RWPE2 (cell line): ENCODE measurements around the gene MYMK.

Experiments
- ATAC-seq: fragments of 200-7000 bp; cut with Tn5 transposase; 3 replicates; pipeline ENCODE4 v1.9.1; 2021; ENCODE audit warnings: low read depth
- DNase-seq: peaks from one replicate; pipeline ENCODE4 v3.0.0-alpha.2; 2020; ENCODE audit warnings: low spot score
- H3K27ac ChIP-seq: fragments of 450-650 bp; 2 replicates; pipeline ENCODE4 v1.5.1; 2017; ENCODE audit warnings: mild to moderate bottlenecking; ENCODE audit not compliant: poor library complexity, severe bottlenecking
- H3K27me3 ChIP-seq: fragments of 250-450 bp; sonication (Bioruptor Pico); 2 replicates; pipeline ENCODE4 v1.5.1; 2021; ENCODE audit warnings: mild to moderate bottlenecking, moderate library complexity; ENCODE audit not compliant: insufficient read depth, poor library complexity, severe bottlenecking
- H3K36me3 ChIP-seq: fragments of 250-450 bp; sonication (Bioruptor Pico); 2 replicates; pipeline ENCODE4 v1.5.1; 2020; ENCODE audit warnings: low read depth, mild to moderate bottlenecking, moderate library complexity
- H3K4me1 ChIP-seq: fragments of 250-450 bp; sonication (Bioruptor Pico); 2 replicates; pipeline ENCODE4 v1.5.1; 2021; ENCODE audit warnings: mild to moderate bottlenecking, moderate library complexity; ENCODE audit not compliant: insufficient read depth, poor library complexity, severe bottlenecking
- H3K4me3 ChIP-seq: fragments of 250-450 bp; sonication (Bioruptor Pico); 2 replicates; pipeline ENCODE4 v1.5.1; 2021; ENCODE audit warnings: mild to moderate bottlenecking, moderate library complexity; ENCODE audit not compliant: severe bottlenecking
- H3K9me3 ChIP-seq: fragments of 250-450 bp; sonication (Bioruptor Pico); 2 replicates; pipeline ENCODE4 v1.5.1; 2021; ENCODE audit warnings: mild to moderate bottlenecking, moderate library complexity; ENCODE audit not compliant: severe bottlenecking
- CTCF ChIP-seq: fragments of 450-650 bp; IDR thresholded peaks from one replicate; pipeline ENCODE4 v1.5.1; 2017; ENCODE audit warnings: mild to moderate bottlenecking, moderate library complexity; ENCODE audit not compliant: poor library complexity, severe bottlenecking

MYMK gene

GRCh38 chr9:133487331-133487725 lies 37.4 kb downstream of the MYMK start:
- Histone ChIP-seq H3K27ac (no peak overlapping the region), H3K36me3 (no peaks in the 10 kb centered on the region), H3K27me3 (no peaks in the 10 kb centered on the region), H3K9me3 (no peaks in the 10 kb centered on the region), H3K4me3 (no peak overlapping the region), H3K4me1 (no peaks in the 10 kb centered on the region)
- TF ChIP-seq CTCF, result no peak
- no peak for DNase-seq
- ATAC-seq, result no peak

GRCh38 chr9:133485531-133486260 lies 39.1 kb downstream of the MYMK start:
- H3K27me3 ChIP-seq, result no peaks in the 10 kb centered on the region
- no peak overlapping the region for H3K4me3 ChIP-seq
- H3K9me3 ChIP-seq, result no peaks in the 10 kb centered on the region
- ATAC-seq (peak; percentile 4; the same call in 1 of the 3 replicates), DNase-seq (no peak)
- no peaks in the 10 kb centered on the region for H3K36me3 ChIP-seq
- H3K4me1 ChIP-seq, result no peaks in the 10 kb centered on the region
- no peak for TF ChIP-seq CTCF
- H3K27ac ChIP-seq, result no peak overlapping the region

- H3K9me3 ChIP-seq, result no peaks in the 10 kb centered on the region
- H3K4me3 ChIP-seq, result no peak overlapping the region
- no peak overlapping the region for H3K27ac ChIP-seq
- H3K36me3 ChIP-seq, result no peaks in the 10 kb centered on the region
- TF ChIP-seq CTCF, result no peak
- no peaks in the 10 kb centered on the region for H3K27me3 ChIP-seq
- ATAC-seq (no peak), DNase-seq (no peak)
- H3K4me1 ChIP-seq, result no peaks in the 10 kb centered on the region
These were observed 39.9 kb downstream of the MYMK start for GRCh38 chr9:133484671-133485437.

GRCh38 chr9:133483611-133484010 lies 41.1 kb downstream of the MYMK start:
- DNase-seq, result no peak
- Histone ChIP-seq H3K4me1 (no peaks in the 10 kb centered on the region), H3K27me3 (no peaks in the 10 kb centered on the region), H3K9me3 (no peaks in the 10 kb centered on the region), H3K4me3 (no peak overlapping the region), H3K27ac (no peak overlapping the region), H3K36me3 (no peaks in the 10 kb centered on the region)
- ATAC-seq, result no peak
- no peak for TF ChIP-seq CTCF
